ENCODE data around the gene LINC00305. TPM values are rescaled to one million over a fixed set of nuclear protein-coding genes. Genes with fewer than 3 reads are reported as not detected.

The LINC00305 gene
- total and polyA plus RNA-seq, 7 experiments from 2014 or later = not detected

DNA sequence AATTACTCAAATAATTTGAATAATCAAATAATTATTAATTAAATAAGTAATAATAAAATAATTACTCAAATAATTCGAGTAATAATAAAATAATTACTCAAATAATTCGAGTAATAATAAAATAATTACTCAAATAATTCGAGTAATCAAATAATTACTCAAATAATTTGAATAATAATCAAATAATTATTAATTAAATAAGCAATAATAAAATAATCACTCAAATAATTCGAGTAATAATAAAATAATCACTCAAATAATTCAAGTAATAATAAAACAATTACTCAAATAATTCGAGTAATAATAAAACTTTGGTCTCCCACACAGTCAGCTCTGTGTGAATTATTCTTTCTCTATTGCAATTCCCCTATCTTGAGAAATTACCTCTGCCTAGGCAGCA is 30.0 kb upstream of the LINC00305 start:
- H3K9me3 ChIP-seq (ENCODE audit: control insufficient read depth in 2 of 3, low read length in 3 of 3) = no peaks in the 10 kb centered on the region
- no peak overlapping the region for H3K4me3 ChIP-seq (ENCODE audit: low read length)
- no peaks in the 10 kb centered on the region for H3K27me3 ChIP-seq (ENCODE audit: control insufficient read depth in 2 of 2, insufficient read depth in 2 of 2, low read length in 2 of 2)
- ATAC-seq = no peak
- Mint-ChIP-seq H3K27me3 (no peaks in the 10 kb centered on the region), H3K4me1 (no peaks in the 10 kb centered on the region), H3K9me3 (peaks cover 0 to 6% (median 0%) of the 10 kb centered on the region in 11 donors), H3K4me3 (no peak overlapping the region), H3K27ac (no peak overlapping the region), H3K36me3 (no peaks in the 10 kb centered on the region)
- H3K36me3 ChIP-seq (ENCODE audit: control insufficient read depth in 2 of 3, insufficient read depth in 3 of 3, low read length in 3 of 3) = no peaks in the 10 kb centered on the region
- H3K4me1 ChIP-seq (ENCODE audit: control insufficient read depth in 2 of 2, insufficient read depth in 2 of 2, low read length in 2 of 2) = no peaks in the 10 kb centered on the region
- no peak for DNase-seq
- ChIA-PET CTCF (no interaction called here), POLR2A (no interaction called here)
- intact Hi-C loops (cut with micrococcal nuclease) = no loop called here
- no peak overlapping the region for H3K27ac ChIP-seq (ENCODE audit: low read depth, low read length)

- Mint-ChIP-seq H3K36me3 (no peaks in the 10 kb centered on the region), H3K27ac (no peak overlapping the region), H3K4me3 (no peak overlapping the region), H3K4me1 (no peaks in the 10 kb centered on the region), H3K27me3 (no peaks in the 10 kb centered on the region), H3K9me3 (peaks cover 0 to 6% (median 0%) of the 10 kb centered on the region in 11 donors)
- no peaks in the 10 kb centered on the region for H3K4me1 ChIP-seq (ENCODE audit: control insufficient read depth in 2 of 2, insufficient read depth in 2 of 2, low read length in 2 of 2)
- ATAC-seq (no peak), DNase-seq (no peak)
- H3K4me3 ChIP-seq (ENCODE audit: low read length) = no peak overlapping the region
- H3K27ac ChIP-seq (ENCODE audit: low read depth, low read length) = no peak overlapping the region
- CTCF ChIA-PET = no interaction called here
- no peaks in the 10 kb centered on the region for H3K36me3 ChIP-seq (ENCODE audit: control insufficient read depth in 2 of 3, insufficient read depth in 3 of 3, low read length in 3 of 3)
- POLR2A ChIA-PET = no interaction called here
- no peaks in the 10 kb centered on the region for H3K27me3 ChIP-seq (ENCODE audit: control insufficient read depth in 2 of 2, insufficient read depth in 2 of 2, low read length in 2 of 2)
- intact Hi-C loops (cut with micrococcal nuclease) = no loop called here
- no peaks in the 10 kb centered on the region for H3K9me3 ChIP-seq (ENCODE audit: control insufficient read depth in 2 of 3, low read length in 3 of 3)
Measured at GRCh38 chr18:64175432-64175831, 26.5 kb upstream of the LINC00305 start.

- Mint-ChIP-seq H3K36me3 (no peaks in the 10 kb centered on the region), H3K9me3 (peaks cover 0 to 5% (median 0%) of the 10 kb centered on the region in 11 donors), H3K27ac (no peak overlapping the region), H3K27me3 (no peaks in the 10 kb centered on the region), H3K4me3 (no peak overlapping the region), H3K4me1 (no peaks in the 10 kb centered on the region)
- H3K36me3 ChIP-seq (ENCODE audit: control insufficient read depth in 2 of 3, insufficient read depth in 3 of 3, low read length in 3 of 3) = no peaks in the 10 kb centered on the region
- POLR2A ChIA-PET = no interaction called here
- H3K4me1 ChIP-seq (ENCODE audit: control insufficient read depth in 2 of 2, insufficient read depth in 2 of 2, low read length in 2 of 2) = no peaks in the 10 kb centered on the region
- intact Hi-C loops (cut with micrococcal nuclease) = no loop called here
- H3K4me3 ChIP-seq (ENCODE audit: low read length) = no peak overlapping the region
- no peak for ATAC-seq
- no peak overlapping the region for H3K27ac ChIP-seq (ENCODE audit: low read depth, low read length)
- H3K27me3 ChIP-seq (ENCODE audit: control insufficient read depth in 2 of 2, insufficient read depth in 2 of 2, low read length in 2 of 2) = no peaks in the 10 kb centered on the region
- H3K9me3 ChIP-seq (ENCODE audit: control insufficient read depth in 2 of 3, low read length in 3 of 3) = no peaks in the 10 kb centered on the region
- CTCF ChIA-PET = no interaction called here
- DNase-seq = no peak
Measured at GRCh38 chr18:64171576-64171975, 22.7 kb upstream of the LINC00305 start.

GRCh38 chr18:64167408-64167925 is 18.6 kb upstream of the LINC00305 start:
- H3K4me1 ChIP-seq (ENCODE audit: control insufficient read depth in 2 of 2, insufficient read depth in 2 of 2, low read length in 2 of 2) = no peaks in the 10 kb centered on the region
- DNase-seq = no peak
- H3K9me3 ChIP-seq (ENCODE audit: control insufficient read depth in 2 of 3, low read length in 3 of 3) = no peaks in the 10 kb centered on the region
- H3K27me3 ChIP-seq (ENCODE audit: control insufficient read depth in 2 of 2, insufficient read depth in 2 of 2, low read length in 2 of 2) = no peaks in the 10 kb centered on the region
- H3K36me3 Mint-ChIP-seq = no peaks in the 10 kb centered on the region
- ATAC-seq = no peak
- no peak overlapping the region for H3K27ac ChIP-seq (ENCODE audit: low read depth, low read length)
- intact Hi-C loops (cut with micrococcal nuclease) = no loop called here
- POLR2A ChIA-PET = no interaction called here
- no peaks in the 10 kb centered on the region for H3K4me1 Mint-ChIP-seq
- no peak overlapping the region for H3K4me3 Mint-ChIP-seq
- peaks cover 0 to 3% (median 0%) of the 10 kb centered on the region in 5 donors for H3K27me3 Mint-ChIP-seq
- no peak overlapping the region for H3K27ac Mint-ChIP-seq
- no peaks in the 10 kb centered on the region for H3K36me3 ChIP-seq (ENCODE audit: control insufficient read depth in 2 of 3, insufficient read depth in 3 of 3, low read length in 3 of 3)
- no peak overlapping the region for H3K4me3 ChIP-seq (ENCODE audit: low read length)
- H3K9me3 Mint-ChIP-seq = peaks cover 0 to 4% (median 0%) of the 10 kb centered on the region in 11 donors
- CTCF ChIA-PET = no interaction called here

DNA sequence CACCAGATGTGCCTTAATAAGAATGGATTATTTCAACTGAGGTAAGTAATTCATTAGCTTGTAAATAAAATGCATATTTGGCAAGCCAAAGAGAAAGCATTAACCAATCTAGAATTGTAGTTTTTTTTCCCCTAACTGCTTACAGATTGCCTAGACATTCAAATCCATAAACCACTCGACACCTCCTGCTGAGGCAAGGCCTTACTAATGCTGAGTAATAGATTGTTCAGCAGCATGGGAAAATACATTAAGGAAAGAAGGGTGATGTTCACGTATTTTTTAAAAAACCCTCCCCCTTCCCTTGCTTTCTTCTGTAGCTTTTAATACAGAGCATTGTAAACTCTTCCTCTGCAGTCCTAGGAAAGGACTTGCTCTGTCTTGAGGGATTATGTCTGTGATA is 17.0 kb upstream of the LINC00305 start:
- Mint-ChIP-seq H3K9me3 (peaks cover 0 to 4% (median 0%) of the 10 kb centered on the region in 11 donors), H3K36me3 (no peaks in the 10 kb centered on the region), H3K27me3 (peaks cover 0 to 4% (median 0%) of the 10 kb centered on the region in 5 donors), H3K4me3 (no peak overlapping the region), H3K4me1 (no peaks in the 10 kb centered on the region), H3K27ac (no peak overlapping the region)
- H3K4me1 ChIP-seq (ENCODE audit: control insufficient read depth in 2 of 2, insufficient read depth in 2 of 2, low read length in 2 of 2) = no peaks in the 10 kb centered on the region
- POLR2A ChIA-PET = no interaction called here
- no peak overlapping the region for H3K4me3 ChIP-seq (ENCODE audit: low read length)
- H3K27me3 ChIP-seq (ENCODE audit: control insufficient read depth in 2 of 2, insufficient read depth in 2 of 2, low read length in 2 of 2) = no peaks in the 10 kb centered on the region
- CTCF ChIA-PET = no interaction called here
- H3K27ac ChIP-seq (ENCODE audit: low read depth, low read length) = no peak overlapping the region
- DNase-seq = no peak
- no peaks in the 10 kb centered on the region for H3K36me3 ChIP-seq (ENCODE audit: control insufficient read depth in 2 of 3, insufficient read depth in 3 of 3, low read length in 3 of 3)
- intact Hi-C loops (cut with micrococcal nuclease) = no loop called here
- no peak for ATAC-seq
- no peaks in the 10 kb centered on the region for H3K9me3 ChIP-seq (ENCODE audit: control insufficient read depth in 2 of 3, low read length in 3 of 3)

DNA sequence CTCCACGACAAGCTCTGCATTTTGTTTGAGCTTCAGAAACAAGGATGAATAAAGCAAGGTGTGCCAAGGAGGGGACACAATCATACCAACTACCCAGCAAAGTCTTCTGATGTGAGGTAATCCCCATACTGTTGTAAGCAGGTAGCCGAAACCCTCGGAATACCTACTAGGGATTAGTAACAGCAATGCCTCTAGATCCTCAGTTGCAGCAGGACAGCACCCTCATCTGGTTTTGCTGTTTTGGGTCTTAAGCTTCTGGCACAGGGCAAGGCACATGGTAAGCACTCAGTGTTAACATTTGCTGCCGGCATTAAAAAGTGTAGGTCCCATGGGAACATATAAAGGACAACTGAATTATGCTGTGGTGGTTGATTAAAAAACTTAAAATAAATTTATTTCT is 16.0 kb upstream of the LINC00305 start:
- CTCF ChIA-PET = no interaction called here
- POLR2A ChIA-PET = no interaction called here
- intact Hi-C loops (cut with micrococcal nuclease) = no loop called here
- Mint-ChIP-seq H3K4me1 (no peaks in the 10 kb centered on the region), H3K4me3 (no peak overlapping the region), H3K9me3 (peaks cover 0 to 4% (median 0%) of the 10 kb centered on the region in 11 donors), H3K27ac (no peak overlapping the region), H3K27me3 (peaks cover 0 to 4% (median 0%) of the 10 kb centered on the region in 5 donors), H3K36me3 (no peaks in the 10 kb centered on the region)
- Histone ChIP-seq H3K4me1 (ENCODE audit: control insufficient read depth in 2 of 2, insufficient read depth in 2 of 2, low read length in 2 of 2) (no peaks in the 10 kb centered on the region), H3K4me3 (ENCODE audit: low read length) (no peak overlapping the region), H3K36me3 (ENCODE audit: control insufficient read depth in 2 of 3, insufficient read depth in 3 of 3, low read length in 3 of 3) (no peaks in the 10 kb centered on the region), H3K9me3 (ENCODE audit: control insufficient read depth in 2 of 3, low read length in 3 of 3) (no peaks in the 10 kb centered on the region), H3K27me3 (ENCODE audit: control insufficient read depth in 2 of 2, insufficient read depth in 2 of 2, low read length in 2 of 2) (no peaks in the 10 kb centered on the region), H3K27ac (ENCODE audit: low read depth, low read length) (no peak overlapping the region)
- no peak for ATAC-seq
- DNase-seq = no peak

DNA sequence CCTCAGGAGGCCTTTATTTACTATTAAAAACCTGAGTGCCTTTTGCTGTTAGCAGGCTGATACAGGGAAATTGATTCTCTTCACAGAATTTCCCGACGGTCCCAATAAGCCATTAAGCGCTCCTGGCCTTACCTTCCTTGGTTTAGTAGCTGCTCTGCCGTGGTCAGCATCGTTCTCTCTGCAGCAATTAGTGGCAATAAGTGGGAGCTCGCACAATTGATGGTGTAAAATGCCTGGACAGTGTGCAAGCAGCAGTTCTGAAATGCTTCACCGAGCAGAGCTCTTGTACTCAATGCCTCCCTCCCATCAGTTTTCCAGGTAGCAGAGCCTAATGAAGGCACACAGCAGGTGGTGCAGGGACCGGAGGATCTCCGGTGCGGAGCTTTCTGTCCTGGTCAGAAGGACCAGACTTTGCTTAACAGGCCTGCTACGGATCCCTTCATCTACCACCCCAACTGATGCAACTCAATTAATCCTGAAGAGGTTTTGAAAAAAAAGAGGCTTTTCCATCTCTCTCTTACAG is 1.1 kb upstream of the LINC00305 start:
- no peaks in the 10 kb centered on the region for H3K4me1 ChIP-seq (ENCODE audit: control insufficient read depth in 2 of 2, insufficient read depth in 2 of 2, low read length in 2 of 2)
- no peak for ATAC-seq
- no peaks in the 10 kb centered on the region for H3K4me1 Mint-ChIP-seq
- no peak overlapping the region for H3K4me3 Mint-ChIP-seq
- peaks cover 0 to 2% (median 0%) of the 10 kb centered on the region in 11 donors for H3K9me3 Mint-ChIP-seq
- ChIA-PET POLR2A (no interaction called here), CTCF (no interaction called here)
- no peak overlapping the region for H3K4me3 ChIP-seq (ENCODE audit: low read length)
- DNase-seq = no peak
- H3K9me3 ChIP-seq (ENCODE audit: control insufficient read depth in 2 of 3, low read length in 3 of 3) = no peaks in the 10 kb centered on the region
- H3K27ac ChIP-seq (ENCODE audit: low read depth, low read length) = no peak overlapping the region
- H3K27ac Mint-ChIP-seq = no peak overlapping the region
- intact Hi-C loops (cut with micrococcal nuclease) = no loop called here
- no peaks in the 10 kb centered on the region for H3K27me3 ChIP-seq (ENCODE audit: control insufficient read depth in 2 of 2, insufficient read depth in 2 of 2, low read length in 2 of 2)
- no peaks in the 10 kb centered on the region for H3K36me3 ChIP-seq (ENCODE audit: control insufficient read depth in 2 of 3, insufficient read depth in 3 of 3, low read length in 3 of 3)
- H3K36me3 Mint-ChIP-seq = no peaks in the 10 kb centered on the region
- H3K27me3 Mint-ChIP-seq = no peaks in the 10 kb centered on the region
